Measurements from ENCODE around the gene IKZF1.

IKZF1 gene

DNA sequence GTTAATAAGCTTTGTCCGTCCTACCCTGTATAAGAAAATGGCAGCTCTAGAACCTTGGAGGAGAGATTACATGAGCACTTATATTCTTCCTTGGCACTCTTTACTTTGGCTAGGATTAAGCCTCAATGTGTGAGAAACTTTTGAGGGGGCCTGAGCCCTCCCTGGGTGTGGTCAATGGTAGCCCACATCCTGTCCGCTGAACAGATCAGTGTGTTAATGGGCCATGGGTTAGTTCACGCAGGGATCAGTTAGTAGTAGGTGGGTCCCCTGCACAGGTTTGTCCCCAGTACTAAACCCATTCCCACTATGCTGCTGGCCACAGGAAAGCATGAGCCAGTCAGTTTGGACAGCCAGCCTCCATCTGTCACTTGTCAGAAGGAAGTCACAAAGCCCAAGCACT lies 20.2 kb upstream of the IKZF1 start:
- no peaks in the 10 kb centered on the region for H3K27me3 ChIP-seq (ENCODE audit: low read length)
- no peaks in the 10 kb centered on the region for H4K20me1 ChIP-seq (ENCODE audit: low read depth, low read length)
- no peak overlapping the region for H3K4me3 ChIP-seq (ENCODE audit: insufficient read depth, low read length, poor library complexity, severe bottlenecking)
- H3K9ac ChIP-seq (ENCODE audit: low read length) = no peak overlapping the region
- no peak overlapping the region for H3K4me2 ChIP-seq (ENCODE audit: low read depth, low read length, poor library complexity, severe bottlenecking)
- H3K79me2 ChIP-seq (ENCODE audit: insufficient read depth, low read length) = no peaks in the 10 kb centered on the region
- H3K9me3 ChIP-seq (ENCODE audit: insufficient read depth, low read length) = no peaks in the 10 kb centered on the region
- H3K36me3 ChIP-seq (ENCODE audit: low read length) = no peaks in the 10 kb centered on the region
- no peak overlapping the region for H2AFZ ChIP-seq (ENCODE audit: low read depth, low read length, severe bottlenecking)
- no peaks in the 10 kb centered on the region for H3K9me2 ChIP-seq (replicated peaks; ENCODE audit: insufficient read depth, low read length)
- H3K27ac ChIP-seq (ENCODE audit: low read depth, low read length) = no peak overlapping the region
- TF ChIP-seq, protein P1, sequence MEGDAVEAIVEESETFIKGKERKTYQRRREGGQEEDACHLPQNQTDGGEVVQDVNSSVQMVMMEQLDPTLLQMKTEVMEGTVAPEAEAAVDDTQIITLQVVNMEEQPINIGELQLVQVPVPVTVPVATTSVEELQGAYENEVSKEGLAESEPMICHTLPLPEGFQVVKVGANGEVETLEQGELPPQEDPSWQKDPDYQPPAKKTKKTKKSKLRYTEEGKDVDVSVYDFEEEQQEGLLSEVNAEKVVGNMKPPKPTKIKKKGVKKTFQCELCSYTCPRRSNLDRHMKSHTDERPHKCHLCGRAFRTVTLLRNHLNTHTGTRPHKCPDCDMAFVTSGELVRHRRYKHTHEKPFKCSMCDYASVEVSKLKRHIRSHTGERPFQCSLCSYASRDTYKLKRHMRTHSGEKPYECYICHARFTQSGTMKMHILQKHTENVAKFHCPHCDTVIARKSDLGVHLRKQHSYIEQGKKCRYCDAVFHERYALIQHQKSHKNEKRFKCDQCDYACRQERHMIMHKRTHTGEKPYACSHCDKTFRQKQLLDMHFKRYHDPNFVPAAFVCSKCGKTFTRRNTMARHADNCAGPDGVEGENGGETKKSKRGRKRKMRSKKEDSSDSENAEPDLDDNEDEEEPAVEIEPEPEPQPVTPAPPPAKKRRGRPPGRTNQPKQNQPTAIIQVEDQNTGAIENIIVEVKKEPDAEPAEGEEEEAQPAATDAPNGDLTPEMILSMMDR (IDR thresholded peaks at IDR 0.05; ENCODE audit: insufficient read depth, low read length, poor library complexity, severe bottlenecking) = no peak
- no peak for TF ChIP-seq EZH2phosphoT487 (conservative IDR thresholded peaks at IDR 0.05; ENCODE audit: low read length)
- peaks cover 19% of the 10 kb centered on the region for H3F3A ChIP-seq (ENCODE audit: insufficient read depth)

DNA sequence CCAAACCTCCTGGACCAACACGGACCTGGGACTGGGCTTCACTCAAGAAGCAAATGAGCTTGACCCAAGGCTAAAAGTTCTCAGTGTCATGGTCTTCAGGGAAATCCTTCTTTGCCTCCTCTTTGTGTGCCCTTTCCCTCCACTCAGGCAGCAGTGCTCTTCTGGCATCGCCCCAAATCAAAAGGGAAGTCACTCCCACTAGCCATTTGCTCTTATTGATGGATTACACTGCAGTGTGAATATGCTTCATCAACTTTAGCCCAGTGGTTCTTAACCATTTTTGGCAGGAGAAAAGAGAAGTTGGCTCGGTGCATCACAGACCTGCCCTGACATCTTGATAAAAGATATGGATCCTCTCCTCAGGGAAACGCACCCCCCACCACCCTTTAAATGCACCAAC lies 19.2 kb upstream of the IKZF1 start:
- Histone ChIP-seq H3K4me3 (ENCODE audit: insufficient read depth, low read length, poor library complexity, severe bottlenecking) (no peak overlapping the region), H3K27ac (ENCODE audit: low read depth, low read length) (no peak overlapping the region), H3K36me3 (ENCODE audit: low read length) (no peaks in the 10 kb centered on the region), H3K9me3 (ENCODE audit: insufficient read depth, low read length) (no peaks in the 10 kb centered on the region), H2AFZ (ENCODE audit: low read depth, low read length, severe bottlenecking) (no peak overlapping the region), H4K20me1 (ENCODE audit: low read depth, low read length) (no peaks in the 10 kb centered on the region), H3K4me2 (ENCODE audit: low read depth, low read length, poor library complexity, severe bottlenecking) (no peak overlapping the region), H3K9me2 (replicated peaks; ENCODE audit: insufficient read depth, low read length) (no peaks in the 10 kb centered on the region), H3K9ac (ENCODE audit: low read length) (no peak overlapping the region), H3K79me2 (ENCODE audit: insufficient read depth, low read length) (no peaks in the 10 kb centered on the region), H3F3A (ENCODE audit: insufficient read depth) (peaks cover 17% of the 10 kb centered on the region), H3K27me3 (ENCODE audit: low read length) (no peaks in the 10 kb centered on the region)
- TF ChIP-seq, protein P1 (IDR thresholded peaks at IDR 0.05; ENCODE audit: insufficient read depth, low read length, poor library complexity, severe bottlenecking) = no peak
- no peak for TF ChIP-seq EZH2phosphoT487 (conservative IDR thresholded peaks at IDR 0.05; ENCODE audit: low read length)

DNA sequence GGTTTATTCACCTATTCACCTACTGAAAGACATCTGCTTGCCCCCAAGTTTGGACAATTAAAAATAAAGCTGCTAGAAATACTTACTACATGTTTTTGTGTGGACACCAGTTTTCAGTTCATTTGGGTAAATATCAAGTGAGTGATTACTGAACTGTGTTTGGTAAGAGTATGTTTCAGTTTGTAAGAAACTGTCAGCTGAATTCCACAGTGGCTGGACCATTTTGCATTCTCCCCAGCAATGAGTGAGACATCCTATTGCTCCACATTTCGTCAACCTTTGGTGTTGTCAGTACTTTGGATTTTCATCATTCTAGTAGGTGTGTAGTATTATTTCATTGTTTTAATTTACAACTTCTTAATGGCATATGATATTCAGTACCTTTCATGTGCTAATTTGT lies 17.4 kb upstream of the IKZF1 start:
- no peaks in the 10 kb centered on the region for H3K9me3 ChIP-seq (ENCODE audit: insufficient read depth, low read length)
- H3K9ac ChIP-seq (ENCODE audit: low read length) = no peak overlapping the region
- H2AFZ ChIP-seq (ENCODE audit: low read depth, low read length, severe bottlenecking) = no peak overlapping the region
- H3K9me2 ChIP-seq (replicated peaks; ENCODE audit: insufficient read depth, low read length) = no peaks in the 10 kb centered on the region
- 0 out of 2 replicates have a peak, but pooled peaks cover 5% of the 10 kb centered on the region for H3K36me3 ChIP-seq (ENCODE audit: low read length)
- no peaks in the 10 kb centered on the region for H3K79me2 ChIP-seq (ENCODE audit: insufficient read depth, low read length)
- H3F3A ChIP-seq (ENCODE audit: insufficient read depth) = no peaks in the 10 kb centered on the region
- TF ChIP-seq, protein P1 (IDR thresholded peaks at IDR 0.05; ENCODE audit: insufficient read depth, low read length, poor library complexity, severe bottlenecking) = no peak
- TF ChIP-seq EZH2phosphoT487 (conservative IDR thresholded peaks at IDR 0.05; ENCODE audit: low read length) = no peak
- H3K4me3 ChIP-seq (ENCODE audit: insufficient read depth, low read length, poor library complexity, severe bottlenecking) = no peak overlapping the region
- H3K4me2 ChIP-seq (ENCODE audit: low read depth, low read length, poor library complexity, severe bottlenecking) = no peak overlapping the region
- H3K27ac ChIP-seq (ENCODE audit: low read depth, low read length) = no peak overlapping the region
- no peaks in the 10 kb centered on the region for H3K27me3 ChIP-seq (ENCODE audit: low read length)
- H4K20me1 ChIP-seq (ENCODE audit: low read depth, low read length) = no peaks in the 10 kb centered on the region

Measured in SU-DHL-6 (cell line).